GM20431 (cell line): ENCODE results near the gene PLIN4.
"Not testable (repeated sequence)": the region's sequence is repeated elsewhere in the genome, so short reads cannot be mapped to it uniquely, and the experiment has no call there.

Experiments
- in situ Hi-C: fragments of 300-500 bp; cut with MseI, MboI; formaldehyde crosslinking; loops from one replicate; pipeline ENCODE4 v1.15.0; 2020; ENCODE audit warnings: low sequenced_read_pairs; ENCODE audit not compliant: unreplicated experiment

PLIN4 gene

GRCh38 chr19:4518345-4519171 is at the start of gene PLIN4:
Gene PLIN4, minus strand, starts transcription at chr19:4518486. Its CDS starts 214 bp downstream, at chr19:4518272.
- in situ Hi-C loops, result no loop called here

- in situ Hi-C loops, result no loop called here
These were observed 49.3 kb upstream of the PLIN4 start for GRCh38 chr19:4567584-4568071.

GRCh38 chr19:4566402-4567051 is 48.2 kb upstream of the PLIN4 start:
- in situ Hi-C loops, result no loop called here

GRCh38 chr19:4563562-4563961 is 45.3 kb upstream of the PLIN4 start:
- in situ Hi-C loops, result not testable (repeated sequence)

GRCh38 chr19:4562085-4562484 is 43.8 kb upstream of the PLIN4 start:
- in situ Hi-C loops, result not testable (repeated sequence)

- in situ Hi-C loops, result no loop called here
These were observed 41.3 kb upstream of the PLIN4 start, which contains the start of gene SEMA6B for GRCh38 chr19:4559569-4559968. Gene SEMA6B, minus strand, starts transcription at chr19:4559684. Its CDS starts 1,227 bp downstream, at chr19:4558457.

- in situ Hi-C loops, result no loop called here
These were observed 40.0 kb upstream of the PLIN4 start for GRCh38 chr19:4557971-4558941.

GRCh38 chr19:4557144-4557970 is 39.1 kb upstream of the PLIN4 start:
- in situ Hi-C loops, result no loop called here

GRCh38 chr19:4556597-4557127 is 38.4 kb upstream of the PLIN4 start:
- in situ Hi-C loops, result no loop called here

- in situ Hi-C loops, result no loop called here
These were observed 37.6 kb upstream of the PLIN4 start for GRCh38 chr19:4555657-4556561.

- in situ Hi-C loops, result no loop called here
These were observed 36.4 kb upstream of the PLIN4 start for GRCh38 chr19:4554717-4555116.

GRCh38 chr19:4553775-4554174 is 35.5 kb upstream of the PLIN4 start:
- in situ Hi-C loops, result no loop called here

GRCh38 chr19:4553092-4553695 is 34.9 kb upstream of the PLIN4 start:
- in situ Hi-C loops, result no loop called here

GRCh38 chr19:4552525-4552819 is 34.2 kb upstream of the PLIN4 start:
- in situ Hi-C loops, result no loop called here

- in situ Hi-C loops, result no loop called here
These were observed 32.3 kb upstream of the PLIN4 start for GRCh38 chr19:4550479-4551050.

- in situ Hi-C loops, result no loop called here
These were observed 31.7 kb upstream of the PLIN4 start for GRCh38 chr19:4550018-4550417.

GRCh38 chr19:4548238-4548584 is 29.9 kb upstream of the PLIN4 start:
- in situ Hi-C loops, result no loop called here
